ENCODE results near the gene HBG2. TPM values are rescaled to one million over a fixed set of nuclear protein-coding genes. Genes with fewer than 3 reads are reported as not detected.
A peak's percentile ranks its signal among the peaks of the same experiment; 100 is the strongest.

HBG2 gene
- total and polyA plus RNA-seq, 9 of the 15 experiments (the other 6 are each of a cell fraction or from before 2014, with no cell fraction given): 1,626 to 58,619 (median 10,515) TPM

GRCh38 chr11:5258543-5259262 is 4.1 kb upstream of the HBG2 start (continued):
- peak in 1 of 2 experiments; percentile 53; a peak in 1 of 4 replicates for TF ChIP-seq FOXK2 (conservative IDR thresholded peaks at IDR 0.05 in 1 of 2, IDR thresholded peaks at IDR 0.05 in 1 of 2; ENCODE audit: low read depth in 2 of 2)
- no peak for TF ChIP-seq STAT5A (IDR thresholded peaks at IDR 0.05; ENCODE audit: borderline replicate concordance, low read length)
- TF ChIP-seq MAFK (IDR thresholded peaks at IDR 0.05; ENCODE audit: low read length): peak; percentile 53; the same call in 1 of the 2 replicates
- TF ChIP-seq CBFA2T2 (conservative IDR thresholded peaks at IDR 0.05): peak; percentile 92
- peak; percentile 30; the same call in 1 of the 2 replicates for TF ChIP-seq ZEB2 (IDR thresholded peaks at IDR 0.05)
- TF ChIP-seq MNT (conservative IDR thresholded peaks at IDR 0.05): 0 out of 4 replicates have a peak, but pooled peaks of 1 of the 2 experiments have one; percentile 30
- TF ChIP-seq ZNF639 (CRISPR knock-in tag; conservative IDR thresholded peaks at IDR 0.05 in 1 of 2, IDR thresholded peaks at IDR 0.05 in 1 of 2): peak in 1 of 2 experiments; percentile 73; a peak in 2 of 4 replicates
- TF ChIP-seq HEY1 (CRISPR knock-in tag; IDR thresholded peaks at IDR 0.05; ENCODE audit: borderline replicate concordance): no peak
- TF ChIP-seq TCF15 (CRISPR knock-in tag; IDR thresholded peaks at IDR 0.05): no peak
- TF ChIP-seq MITF (IDR thresholded peaks at IDR 0.05): peak; percentile 81; the same call in 1 of the 2 replicates
- TF ChIP-seq CHD4 (IDR thresholded peaks at IDR 0.05; ENCODE audit: insufficient read depth, insufficient replicate concordance, low read depth, low read length, poor library complexity, severe bottlenecking): no peak
- no peak for TF ChIP-seq ARID3B (CRISPR knock-in tag; IDR thresholded peaks at IDR 0.05; ENCODE audit: borderline replicate concordance)
- TF ChIP-seq NFIX (CRISPR knock-in tag; IDR thresholded peaks at IDR 0.05; ENCODE audit: low read depth): 0 out of 2 replicates have a peak, but pooled peaks have one; percentile 18
- peak; percentile 76 for TF ChIP-seq NR2C1 (IDR thresholded peaks at IDR 0.05)
- peak; percentile 92 for TF ChIP-seq NR2C1 (tag; IDR thresholded peaks at IDR 0.05)
- TF ChIP-seq ELK3 (CRISPR knock-in tag; IDR thresholded peaks at IDR 0.05): no peak
- TF ChIP-seq MEF2A (IDR thresholded peaks at IDR 0.05; ENCODE audit: control insufficient read depth, low read depth, low read length): no peak
- no peak for TF ChIP-seq HMG20A (CRISPR knock-in tag; conservative IDR thresholded peaks at IDR 0.05)
- no peak for TF ChIP-seq ZNF253 (CRISPR knock-in tag; conservative IDR thresholded peaks at IDR 0.05)
